ENCODE results near the gene FLNB.

The FLNB gene

DNA sequence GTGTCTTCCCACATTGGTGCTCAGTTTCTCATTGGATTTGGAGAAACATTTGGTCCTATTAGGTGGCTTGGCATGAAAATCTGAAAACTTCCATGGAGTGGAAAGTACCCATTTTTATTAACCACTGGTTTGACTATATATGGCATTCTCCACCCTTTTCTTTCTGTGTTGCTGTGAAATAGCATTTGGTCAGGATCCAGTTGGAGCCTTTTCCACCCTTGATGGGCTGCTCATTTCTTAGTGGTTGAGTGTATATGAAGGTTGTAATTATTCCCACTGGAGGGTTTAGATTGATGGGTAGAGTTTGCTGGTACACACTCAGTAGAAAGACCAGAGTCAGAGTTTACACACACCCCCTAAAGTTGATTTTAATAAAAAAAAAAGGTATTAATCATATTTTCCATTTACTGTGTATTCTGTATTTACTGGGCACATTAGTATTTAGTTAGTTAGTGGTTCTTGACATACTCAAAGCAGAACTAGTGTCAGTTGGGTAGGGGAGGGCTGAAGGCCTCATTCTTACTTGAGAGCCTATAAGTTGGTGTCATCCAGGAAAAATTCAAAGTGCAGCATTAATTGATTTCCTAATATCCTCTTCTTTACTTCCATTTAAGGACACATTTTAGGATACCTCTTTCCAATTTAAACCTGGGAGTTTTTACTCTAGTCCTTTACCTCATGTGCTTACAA lies 69.5 kb downstream of the FLNB start:
- TF ChIP-seq, protein P1, sequence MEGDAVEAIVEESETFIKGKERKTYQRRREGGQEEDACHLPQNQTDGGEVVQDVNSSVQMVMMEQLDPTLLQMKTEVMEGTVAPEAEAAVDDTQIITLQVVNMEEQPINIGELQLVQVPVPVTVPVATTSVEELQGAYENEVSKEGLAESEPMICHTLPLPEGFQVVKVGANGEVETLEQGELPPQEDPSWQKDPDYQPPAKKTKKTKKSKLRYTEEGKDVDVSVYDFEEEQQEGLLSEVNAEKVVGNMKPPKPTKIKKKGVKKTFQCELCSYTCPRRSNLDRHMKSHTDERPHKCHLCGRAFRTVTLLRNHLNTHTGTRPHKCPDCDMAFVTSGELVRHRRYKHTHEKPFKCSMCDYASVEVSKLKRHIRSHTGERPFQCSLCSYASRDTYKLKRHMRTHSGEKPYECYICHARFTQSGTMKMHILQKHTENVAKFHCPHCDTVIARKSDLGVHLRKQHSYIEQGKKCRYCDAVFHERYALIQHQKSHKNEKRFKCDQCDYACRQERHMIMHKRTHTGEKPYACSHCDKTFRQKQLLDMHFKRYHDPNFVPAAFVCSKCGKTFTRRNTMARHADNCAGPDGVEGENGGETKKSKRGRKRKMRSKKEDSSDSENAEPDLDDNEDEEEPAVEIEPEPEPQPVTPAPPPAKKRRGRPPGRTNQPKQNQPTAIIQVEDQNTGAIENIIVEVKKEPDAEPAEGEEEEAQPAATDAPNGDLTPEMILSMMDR (IDR thresholded peaks at IDR 0.05; ENCODE audit: insufficient read depth, low read depth, low read length, missing control alignments): no peak
- H3K4me3 ChIP-seq (ENCODE audit: low read depth, low read length): no peak overlapping the region
- no peak for DNase-seq (ENCODE audit: low read depth)

DNA sequence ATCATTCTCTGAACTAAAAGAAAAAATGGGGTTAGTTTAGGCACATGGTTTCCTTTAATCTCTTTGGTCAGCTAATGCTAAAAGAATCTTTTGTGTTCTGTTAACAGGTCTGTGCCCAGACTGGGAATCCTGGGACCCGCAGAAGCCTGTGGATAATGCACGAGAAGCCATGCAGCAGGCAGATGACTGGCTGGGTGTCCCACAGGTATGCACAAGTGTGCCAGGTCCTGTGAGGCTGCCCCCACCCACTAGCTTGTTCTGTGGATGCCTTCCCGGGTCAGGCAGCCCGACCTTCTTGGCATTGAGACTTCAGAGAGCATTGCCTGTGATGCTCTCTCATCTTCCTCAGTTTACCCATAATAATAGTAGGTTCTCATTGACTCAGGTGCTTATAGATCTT lies 70.4 kb downstream of the FLNB start:
- TF ChIP-seq, protein P1 (IDR thresholded peaks at IDR 0.05; ENCODE audit: insufficient read depth, low read depth, low read length, missing control alignments): no peak
- H3K4me3 ChIP-seq (ENCODE audit: low read depth, low read length): no peak overlapping the region
- no peak for DNase-seq (ENCODE audit: low read depth)

DNA sequence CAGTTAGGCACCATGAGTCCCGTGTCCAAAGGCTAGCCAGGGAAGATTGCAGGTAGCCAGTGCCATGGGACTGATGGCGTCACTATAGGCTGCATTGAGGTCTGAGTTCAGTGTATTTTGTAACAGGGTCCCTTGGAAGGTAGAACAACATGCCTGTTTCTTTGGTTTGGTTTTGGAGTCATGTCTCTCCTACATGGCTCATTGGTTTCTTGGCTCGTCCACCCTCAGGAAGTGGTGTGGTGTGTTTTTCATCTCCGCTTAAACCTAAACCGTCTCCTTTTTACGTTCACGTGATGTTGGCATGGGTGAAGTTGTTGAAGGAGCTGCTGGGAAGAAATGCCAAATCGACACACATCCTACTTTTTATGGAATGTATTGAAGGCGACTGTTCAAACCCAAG lies 71.6 kb downstream of the FLNB start:
- TF ChIP-seq, protein P1 (IDR thresholded peaks at IDR 0.05; ENCODE audit: insufficient read depth, low read depth, low read length, missing control alignments): no peak
- no peak for DNase-seq (ENCODE audit: low read depth)
- no peak overlapping the region for H3K4me3 ChIP-seq (ENCODE audit: low read depth, low read length)

DNA sequence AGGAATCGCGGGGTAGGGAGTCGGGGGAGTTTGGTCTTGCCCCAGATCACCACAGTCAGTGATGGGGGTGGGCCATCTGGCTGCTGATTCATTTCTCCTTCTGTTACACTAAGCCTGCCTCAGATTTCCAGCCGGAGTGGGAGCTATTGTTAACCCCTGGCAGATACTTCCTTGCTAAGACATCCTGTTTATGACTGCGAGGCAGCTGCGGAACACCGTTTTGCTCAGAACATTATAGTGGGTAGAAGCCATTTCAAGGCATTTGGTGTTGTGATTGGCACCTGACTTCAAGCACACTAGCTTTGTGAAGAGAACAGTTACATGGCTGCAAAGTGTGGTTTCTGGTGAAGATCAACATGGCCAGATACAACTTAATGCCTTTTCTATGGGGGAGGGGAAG lies 73.8 kb downstream of the FLNB start:
- DNase-seq (ENCODE audit: low read depth): no peak

DNA sequence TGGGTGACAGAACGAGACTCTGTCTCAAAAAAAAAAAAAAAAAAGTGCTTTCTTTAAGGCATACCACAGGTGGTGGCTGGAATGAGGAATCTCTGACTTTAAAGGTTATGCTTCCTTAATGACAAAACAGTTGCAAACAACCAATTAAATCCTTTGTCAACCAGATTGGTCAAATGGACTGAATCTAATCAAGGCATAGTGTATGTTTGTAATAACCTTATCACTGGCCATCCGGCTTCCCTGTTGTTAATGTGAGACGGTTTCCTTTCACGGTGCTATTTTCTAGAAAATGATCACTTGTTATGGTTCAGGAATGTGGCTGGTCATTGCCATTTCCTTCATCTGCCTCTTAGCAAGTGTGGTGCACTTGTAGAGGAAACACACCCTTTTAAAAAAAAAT lies 75.9 kb downstream of the FLNB start:
- no peak overlapping the region for H3K4me3 ChIP-seq (ENCODE audit: low read depth, low read length)
- no peak for DNase-seq (ENCODE audit: low read depth)
- TF ChIP-seq, protein P1 (IDR thresholded peaks at IDR 0.05; ENCODE audit: insufficient read depth, low read depth, low read length, missing control alignments): no peak

More for the DNA sequence above, 73.8 kb downstream of the FLNB start:
- TF ChIP-seq, protein P1 (IDR thresholded peaks at IDR 0.05; ENCODE audit: insufficient read depth, low read depth, low read length, missing control alignments): no peak
- no peak overlapping the region for H3K4me3 ChIP-seq (ENCODE audit: low read depth, low read length)

DNA sequence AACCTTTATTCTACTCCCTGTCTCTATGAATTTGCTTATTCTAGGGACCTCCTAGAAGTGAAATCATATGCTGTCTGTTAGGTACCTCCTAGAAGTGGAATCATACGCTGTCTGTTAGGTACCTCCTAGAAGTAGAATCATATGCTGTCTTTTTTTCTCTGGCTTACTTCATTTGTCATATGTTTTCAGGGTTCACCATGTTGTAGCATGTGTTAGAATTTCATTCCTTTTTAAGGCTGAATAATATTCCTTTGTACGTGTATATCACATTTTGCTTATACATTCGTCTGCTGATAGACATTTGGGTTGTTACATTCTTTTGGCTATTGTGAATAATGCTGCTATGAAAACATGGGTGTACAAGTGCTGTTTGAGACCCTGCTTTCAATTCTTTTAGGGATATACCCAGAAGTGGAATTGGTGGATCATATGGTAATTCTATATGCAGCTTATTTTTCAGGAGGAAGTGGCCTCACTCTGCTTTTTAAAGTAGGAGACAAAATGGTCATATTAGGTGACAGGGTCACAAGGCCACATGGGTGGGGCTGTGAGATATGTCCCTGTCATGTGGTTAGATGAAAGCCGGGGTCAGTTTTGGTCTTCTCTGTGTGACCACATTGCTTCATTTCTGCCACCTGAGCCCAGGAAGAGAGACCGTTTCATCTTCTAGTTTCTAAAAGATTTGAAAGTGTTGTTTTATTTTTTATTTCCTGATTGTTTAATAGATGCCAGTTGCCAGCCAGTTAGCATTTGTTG lies 76.7 kb downstream of the FLNB start:
- peak; percentile 87 for DNase-seq (ENCODE audit: low read depth)
- TF ChIP-seq, protein P1 (IDR thresholded peaks at IDR 0.05; ENCODE audit: insufficient read depth, low read depth, low read length, missing control alignments): no peak
- no peak overlapping the region for H3K4me3 ChIP-seq (ENCODE audit: low read depth, low read length)
